GM12892 (cell line): ENCODE data around the gene BCL2L11.

ENCODE experiments used
- POLR2A ChIP-seq: IDR thresholded peaks from 2 replicates; pipeline ENCODE4 v1.6.1; 2011; ENCODE audit warnings: low read depth, low read length, control low read depth
- POLR2AphosphoS5 ChIP-seq: IDR thresholded peaks from 2 replicates; pipeline ENCODE4 v1.6.1; 2011; ENCODE audit warnings: low read depth, low read length, control low read depth
- TAF1 ChIP-seq: IDR thresholded peaks from 2 replicates; pipeline ENCODE4 v1.6.1; 2011; ENCODE audit warnings: low read depth, mild to moderate bottlenecking, control low read depth, low read length, borderline replicate concordance

DNA sequence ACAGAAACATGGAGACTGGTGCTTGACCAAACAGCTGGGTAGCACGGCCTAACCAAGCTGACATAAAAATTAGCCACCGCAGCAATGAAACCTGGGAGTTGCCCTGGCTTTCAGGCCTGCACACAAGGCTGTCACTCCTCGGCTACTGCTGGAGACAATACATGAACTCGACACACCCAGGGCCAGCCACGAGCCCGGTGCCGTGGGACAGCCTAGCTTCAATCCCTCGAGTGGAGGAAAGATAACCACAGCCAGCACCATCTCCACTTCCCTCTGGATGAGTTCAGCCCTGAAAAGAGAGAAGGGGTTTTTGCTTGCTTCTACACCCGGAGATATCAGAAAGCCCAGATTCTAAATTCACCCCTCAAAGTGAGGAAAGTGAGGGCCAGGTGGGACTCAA, 78.0 kb downstream of the BCL2L11 start:
- TF ChIP-seq TAF1 (no peak), POLR2A (no peak), POLR2AphosphoS5 (no peak)
